ENCODE data around the gene ITIH1.

ITIH1 gene

DNA sequence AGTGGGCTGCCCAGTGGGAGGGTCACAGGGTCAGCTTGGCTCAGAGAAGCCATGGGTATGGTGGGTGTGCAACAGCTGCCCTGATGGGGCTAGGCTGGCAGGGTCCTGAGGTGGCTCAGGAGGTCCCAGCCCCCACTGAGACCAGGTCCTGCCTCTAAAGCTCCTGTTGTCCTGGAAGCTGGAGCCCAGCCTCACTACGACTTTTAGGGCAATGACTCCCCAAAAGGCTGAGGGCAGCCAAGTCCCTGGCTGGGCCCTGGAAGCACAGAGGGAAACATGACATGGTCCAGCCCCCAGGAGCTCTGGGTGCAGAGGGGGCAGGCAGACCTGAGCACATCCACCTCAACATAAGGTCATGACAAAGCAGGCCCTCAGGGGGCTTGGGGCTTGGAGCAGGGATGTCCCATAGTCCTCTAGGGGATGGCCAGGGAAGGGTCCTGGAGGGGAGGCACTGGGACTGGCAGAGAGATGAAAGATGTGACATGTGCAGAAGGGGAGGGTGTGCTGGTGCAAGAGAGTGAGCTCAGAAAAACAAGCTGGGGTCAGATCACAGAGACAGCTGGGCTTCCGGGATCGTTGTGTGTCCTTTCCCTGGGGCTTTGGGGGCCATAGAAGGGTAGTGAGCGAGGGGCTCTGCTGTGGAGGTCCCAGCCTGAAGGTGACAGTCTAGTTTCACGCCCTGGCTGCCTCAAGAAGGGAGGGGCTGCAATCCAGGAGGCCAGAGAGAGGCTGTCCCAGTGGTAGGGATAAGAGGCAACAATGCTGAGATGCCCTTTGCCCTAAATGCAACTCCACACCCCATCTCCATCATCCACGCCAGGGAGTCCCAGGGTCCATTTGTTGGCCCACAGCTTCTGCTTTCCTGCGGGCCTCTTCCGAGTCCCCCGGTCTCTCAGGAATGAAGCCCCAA, 16.6 kb downstream of the ITIH1 start:
- TF ChIP-seq, protein P1, sequence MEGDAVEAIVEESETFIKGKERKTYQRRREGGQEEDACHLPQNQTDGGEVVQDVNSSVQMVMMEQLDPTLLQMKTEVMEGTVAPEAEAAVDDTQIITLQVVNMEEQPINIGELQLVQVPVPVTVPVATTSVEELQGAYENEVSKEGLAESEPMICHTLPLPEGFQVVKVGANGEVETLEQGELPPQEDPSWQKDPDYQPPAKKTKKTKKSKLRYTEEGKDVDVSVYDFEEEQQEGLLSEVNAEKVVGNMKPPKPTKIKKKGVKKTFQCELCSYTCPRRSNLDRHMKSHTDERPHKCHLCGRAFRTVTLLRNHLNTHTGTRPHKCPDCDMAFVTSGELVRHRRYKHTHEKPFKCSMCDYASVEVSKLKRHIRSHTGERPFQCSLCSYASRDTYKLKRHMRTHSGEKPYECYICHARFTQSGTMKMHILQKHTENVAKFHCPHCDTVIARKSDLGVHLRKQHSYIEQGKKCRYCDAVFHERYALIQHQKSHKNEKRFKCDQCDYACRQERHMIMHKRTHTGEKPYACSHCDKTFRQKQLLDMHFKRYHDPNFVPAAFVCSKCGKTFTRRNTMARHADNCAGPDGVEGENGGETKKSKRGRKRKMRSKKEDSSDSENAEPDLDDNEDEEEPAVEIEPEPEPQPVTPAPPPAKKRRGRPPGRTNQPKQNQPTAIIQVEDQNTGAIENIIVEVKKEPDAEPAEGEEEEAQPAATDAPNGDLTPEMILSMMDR (IDR thresholded peaks at IDR 0.05; ENCODE audit: low read depth, low read length): no peak
- Histone ChIP-seq H3K27me3 (ENCODE audit: insufficient read depth, low read depth, severe bottlenecking) (no peaks in the 10 kb centered on the region), H3K27ac (no peak overlapping the region)

DNA sequence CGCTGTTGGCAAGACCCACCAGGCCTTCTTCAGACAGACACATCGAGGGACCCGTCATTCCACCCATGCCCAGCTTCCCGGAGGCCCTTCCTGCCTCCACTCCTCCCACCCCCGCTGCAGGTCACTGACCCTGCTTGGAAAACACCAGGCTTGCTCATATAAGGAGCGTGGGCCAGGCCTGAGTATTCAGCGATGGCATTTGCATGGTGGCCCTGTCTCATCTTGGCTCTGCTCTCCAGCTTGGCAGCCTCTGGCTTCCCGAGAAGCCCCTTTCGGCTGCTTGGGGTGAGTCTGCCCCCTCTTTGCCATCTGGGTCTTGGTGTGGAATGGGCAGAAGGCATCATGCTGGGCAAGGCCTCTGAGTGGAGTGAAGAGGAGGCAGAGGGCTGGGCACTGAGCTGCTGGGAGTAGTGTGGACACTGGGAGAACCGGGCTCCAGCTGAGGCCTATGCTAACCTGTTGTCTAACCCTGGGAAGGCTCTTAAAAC, 17.3 kb downstream of the ITIH1 start, which contains the start of gene ITIH3:
ITIH3 (plus strand) TSS at position 185 of the 488 bp plus-strand sequence; CDS start at position 193, 8 bp downstream.
- Histone ChIP-seq H3K4me3 (ENCODE audit: low read depth, low read length) (no peak within 1 kb of the TSS), H3K36me3 (no peaks in the 10 kb centered on the region), H3K9me3 (ENCODE audit: severe bottlenecking) (no peaks in the 10 kb centered on the region), H3K27ac (no peak within 1 kb of the TSS), H3K27me3 (ENCODE audit: insufficient read depth, low read depth, severe bottlenecking) (no peaks in the 10 kb centered on the region)
- no peak for DNase-seq
- TF ChIP-seq, protein P1 (IDR thresholded peaks at IDR 0.05; ENCODE audit: low read depth, low read length): no peak

More for the DNA sequence above, 16.6 kb downstream of the ITIH1 start:
- no peak for DNase-seq
- Histone ChIP-seq H3K4me3 (ENCODE audit: low read depth, low read length) (no peak overlapping the region), H3K36me3 (no peaks in the 10 kb centered on the region), H3K9me3 (ENCODE audit: severe bottlenecking) (no peaks in the 10 kb centered on the region)

DNA sequence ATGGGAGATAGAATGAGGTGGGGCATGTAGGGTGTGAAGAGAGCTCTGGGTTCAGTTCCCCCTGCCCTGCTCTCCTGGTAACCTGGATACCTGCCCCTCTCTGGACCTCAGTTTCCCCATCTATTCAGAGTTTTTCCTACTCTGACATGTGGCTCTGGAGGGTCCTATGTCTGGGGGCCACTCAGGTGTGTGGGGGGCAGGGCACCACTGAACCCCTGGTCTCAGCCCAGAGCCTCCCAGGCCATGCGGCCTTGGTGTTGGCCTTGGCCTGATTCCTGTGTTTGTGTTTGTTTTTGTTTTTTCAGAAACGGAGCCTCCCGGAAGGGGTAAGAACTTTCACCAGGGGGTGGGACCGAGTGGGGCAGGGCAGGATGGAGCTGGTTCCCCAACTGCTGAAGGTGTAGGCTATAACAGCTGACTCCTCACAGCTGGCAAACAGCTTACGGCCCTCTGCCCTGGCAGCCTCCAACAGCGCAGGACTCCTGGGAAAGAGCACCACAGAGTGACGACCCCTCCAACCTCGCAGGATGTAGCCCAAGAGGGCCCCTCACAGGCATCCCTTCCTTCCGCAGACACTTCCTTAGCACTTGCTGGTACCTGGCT, 18.0 kb downstream of the ITIH1 start:
- TF ChIP-seq, protein P1 (IDR thresholded peaks at IDR 0.05; ENCODE audit: low read depth, low read length): no peak
- no peaks in the 10 kb centered on the region for H3K36me3 ChIP-seq
- H3K4me3 ChIP-seq (ENCODE audit: low read depth, low read length): no peak overlapping the region
- H3K27ac ChIP-seq: no peak overlapping the region
- H3K27me3 ChIP-seq (ENCODE audit: insufficient read depth, low read depth, severe bottlenecking): no peaks in the 10 kb centered on the region
- DNase-seq: no peak
- no peaks in the 10 kb centered on the region for H3K9me3 ChIP-seq (ENCODE audit: severe bottlenecking)

DNA sequence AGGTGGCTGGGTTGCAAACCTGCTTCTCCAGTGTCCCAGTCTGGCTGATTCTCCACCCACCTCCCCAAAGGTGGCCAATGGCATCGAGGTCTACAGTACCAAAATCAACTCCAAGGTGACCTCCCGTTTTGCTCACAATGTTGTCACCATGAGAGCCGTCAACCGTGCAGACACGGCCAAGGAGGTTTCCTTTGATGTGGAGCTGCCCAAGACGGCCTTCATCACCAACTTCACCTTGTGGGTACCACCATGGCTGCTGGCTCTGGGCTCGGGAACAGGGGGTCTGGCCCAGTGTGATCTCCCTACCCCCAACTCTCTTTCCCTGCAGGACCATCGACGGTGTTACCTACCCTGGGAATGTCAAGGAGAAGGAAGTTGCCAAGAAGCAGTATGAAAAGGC, 19.0 kb downstream of the ITIH1 start:
- TF ChIP-seq, protein P1 (IDR thresholded peaks at IDR 0.05; ENCODE audit: low read depth, low read length): no peak

DNA sequence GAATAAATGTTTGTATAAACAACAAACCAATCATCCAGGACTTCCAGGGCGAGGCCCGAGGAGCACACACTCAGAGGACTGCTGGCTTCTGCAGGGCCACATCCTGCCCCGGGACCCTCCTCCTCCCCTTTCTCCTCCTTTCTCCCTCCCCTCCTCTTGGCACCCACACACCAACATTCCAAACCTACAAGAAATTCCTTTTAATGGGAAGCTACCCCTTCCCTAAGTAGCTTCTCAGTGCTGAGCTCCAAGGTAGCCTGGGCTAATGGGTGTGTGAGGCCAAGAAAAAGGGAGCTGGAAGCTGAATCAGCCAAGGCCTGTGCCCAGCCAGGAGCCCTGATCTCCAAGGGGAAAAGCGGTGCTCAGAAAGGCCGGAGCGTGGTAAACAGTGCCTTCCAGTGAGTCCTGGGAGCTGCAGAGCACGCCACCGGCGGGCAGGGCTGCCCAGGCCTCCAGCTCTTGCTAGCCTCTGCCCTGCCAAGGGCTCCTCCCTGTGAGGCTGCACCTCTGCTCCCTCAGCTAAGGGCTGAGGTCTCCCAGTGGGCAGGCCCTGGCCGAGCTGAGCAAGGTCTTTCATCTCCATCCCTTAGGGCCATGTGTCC, 21.1 kb downstream of the ITIH1 start:
- Histone ChIP-seq H3K27me3 (ENCODE audit: insufficient read depth, low read depth, severe bottlenecking) (no peaks in the 10 kb centered on the region), H3K9me3 (ENCODE audit: severe bottlenecking) (no peaks in the 10 kb centered on the region), H3K36me3 (no peaks in the 10 kb centered on the region), H3K27ac (no peak overlapping the region), H3K4me3 (ENCODE audit: low read depth, low read length) (no peak overlapping the region)
- DNase-seq: no peak
- TF ChIP-seq, protein P1 (IDR thresholded peaks at IDR 0.05; ENCODE audit: low read depth, low read length): no peak

More for the DNA sequence above, 19.0 kb downstream of the ITIH1 start:
- Histone ChIP-seq H3K9me3 (ENCODE audit: severe bottlenecking) (no peaks in the 10 kb centered on the region), H3K36me3 (no peaks in the 10 kb centered on the region), H3K27me3 (ENCODE audit: insufficient read depth, low read depth, severe bottlenecking) (no peaks in the 10 kb centered on the region), H3K4me3 (ENCODE audit: low read depth, low read length) (no peak overlapping the region), H3K27ac (no peak overlapping the region)
- DNase-seq: no peak
